Activated naive CD4-positive, alpha-beta T cell treated with anti-CD3 and anti-CD28 coated beads, Interleukin-2, amount 10 ng/mL, durations not matched to agents 7 days and 5 days (primary cell): Measurements from ENCODE around the gene DPF3.

Experiments
- CTCF ChIA-PET: fragments of 350-600 bp; sonication (Branson Sonifier 250); formaldehyde crosslinking; loops from one replicate; lab custom pipeline; 2021; ENCODE audit warnings: antibody characterized with exemption; lab: Charles Lee
- DNase-seq: peaks from one replicate; pipeline ENCODE4 v3.0.0-alpha.2; 2020
- H3K27ac Mint-ChIP-seq: one replicate; pipeline ENCODE4 v1.8.0; 2021; ENCODE audit warnings: mild to moderate bottlenecking, moderate library complexity, mixed read lengths
- H3K27me3 Mint-ChIP-seq: one replicate; pipeline ENCODE4 v1.8.0; 2021; ENCODE audit warnings: mild to moderate bottlenecking, mixed read lengths
- H3K36me3 Mint-ChIP-seq: one replicate; pipeline ENCODE4 v1.8.0; 2021; ENCODE audit warnings: mixed read lengths
- H3K4me1 Mint-ChIP-seq: one replicate; pipeline ENCODE4 v1.8.0; 2021; ENCODE audit warnings: mixed read lengths
- H3K4me3 Mint-ChIP-seq: one replicate; pipeline ENCODE4 v1.8.0; 2021; ENCODE audit warnings: mild to moderate bottlenecking, moderate library complexity, mixed read lengths
- H3K9me3 Mint-ChIP-seq: one replicate; pipeline ENCODE4 v1.8.0; 2021; ENCODE audit warnings: mixed read lengths

The DPF3 gene

DNA sequence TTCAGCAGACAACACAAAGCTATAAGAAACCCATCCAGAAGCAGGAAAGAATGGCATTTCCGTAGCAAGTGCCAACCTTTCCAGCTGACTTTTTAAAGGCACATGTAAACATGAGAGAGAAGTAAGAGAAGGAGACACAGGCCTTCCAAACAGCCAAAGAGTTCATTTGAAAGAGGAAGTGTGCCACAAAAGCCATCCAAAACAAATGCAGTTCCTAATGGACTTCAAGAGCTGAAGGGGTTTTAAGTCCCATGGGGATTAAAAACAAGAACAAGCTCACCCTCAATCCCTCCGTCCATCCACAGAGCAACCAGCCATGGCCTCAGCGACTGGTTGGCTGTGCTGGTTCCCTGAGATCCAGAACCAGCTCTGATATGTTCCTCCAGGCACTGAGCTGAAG is 4.5 kb upstream of the DPF3 start:
- Mint-ChIP-seq H3K27ac (no peak overlapping the region), H3K4me1 (peaks cover 14% of the 10 kb centered on the region), H3K9me3 (no peaks in the 10 kb centered on the region), H3K4me3 (no peak overlapping the region), H3K27me3 (peaks cover 64% of the 10 kb centered on the region), H3K36me3 (no peaks in the 10 kb centered on the region)
- CTCF ChIA-PET = interaction anchor here (2.1 to 5.7 kb wide), 3 partner anchors 10 to 385 kb away, joined by 8 to 33 read pairs (median 9); no protein-coding TSS in a partner anchor
- DNase-seq = no peak

DNA sequence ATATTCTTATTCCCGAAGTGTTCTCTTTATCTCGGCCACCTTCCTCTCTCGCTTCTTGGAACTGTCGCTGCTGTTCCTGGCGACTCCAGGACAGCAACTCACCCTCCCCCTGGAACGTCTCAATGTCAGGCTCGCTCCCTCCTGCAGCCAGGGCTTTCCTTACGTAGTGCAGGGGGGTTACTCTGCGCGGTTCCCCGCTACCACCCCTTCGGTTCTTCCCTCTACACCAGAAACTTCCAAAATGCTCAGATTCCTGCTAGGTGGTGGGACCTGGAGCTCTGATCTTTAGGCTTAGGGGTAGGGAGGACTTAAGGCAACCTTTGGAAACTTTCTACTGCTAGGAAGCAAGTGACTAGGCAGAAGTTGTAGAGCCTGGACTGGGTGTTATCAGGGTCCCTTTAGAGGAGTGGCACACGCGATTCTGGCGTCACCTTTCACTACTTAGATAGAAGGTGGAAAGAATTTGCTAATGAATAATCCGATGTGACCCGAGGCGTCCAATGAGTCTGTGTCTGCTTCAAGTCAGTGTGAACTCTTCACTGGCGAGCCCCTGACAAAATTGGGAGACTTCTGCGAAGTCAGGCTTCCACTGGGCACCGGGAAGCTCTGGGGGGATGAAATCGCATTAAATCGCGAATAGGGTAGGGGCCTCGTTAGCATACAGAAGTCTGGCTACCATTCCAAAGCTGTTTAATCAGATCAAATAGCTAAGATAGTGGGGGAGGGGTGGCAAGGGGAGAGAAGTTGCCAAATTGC is 900 bp upstream of the DPF3 start:
- Mint-ChIP-seq H3K4me3 (peak overlapping the region; percentile 87), H3K36me3 (peaks cover 4% of the 10 kb centered on the region), H3K27ac (no peak overlapping the region), H3K27me3 (peaks cover 82% of the 10 kb centered on the region), H3K4me1 (peaks cover 26% of the 10 kb centered on the region), H3K9me3 (no peaks in the 10 kb centered on the region)
- DNase-seq = peak; percentile 31
- CTCF ChIA-PET = interaction anchor here (1.6 to 2.7 kb wide), 2 partner anchors 9 to 380 kb away, joined by 11 to 17 read pairs; no protein-coding TSS in a partner anchor

DNA sequence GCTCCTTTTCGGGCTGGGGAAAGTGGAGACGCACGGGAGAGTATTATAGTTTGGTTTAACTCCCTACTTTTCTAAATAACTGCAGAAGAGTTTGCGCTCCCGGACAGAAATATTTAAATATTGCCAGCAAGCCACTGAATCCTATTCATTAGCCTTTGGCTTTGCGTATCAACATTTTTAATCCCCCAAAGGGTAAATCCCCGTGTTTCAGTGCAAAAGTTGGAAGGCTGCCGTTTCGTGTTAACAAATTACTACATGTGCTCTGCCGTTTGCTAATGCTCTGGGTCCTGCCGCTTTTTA is 372 bp upstream of the DPF3 start:
- Mint-ChIP-seq H3K36me3 (peaks cover 4% of the 10 kb centered on the region), H3K4me3 (peak overlapping the region; percentile 87), H3K27ac (peak overlapping the region; percentile 78), H3K4me1 (peaks cover 26% of the 10 kb centered on the region), H3K9me3 (no peaks in the 10 kb centered on the region), H3K27me3 (peaks cover 81% of the 10 kb centered on the region)
- DNase-seq = no peak
- CTCF ChIA-PET = interaction anchor here (1.2 to 2.7 kb wide), 3 partner anchors 10 to 379 kb away, joined by 5 to 17 read pairs (median 11); no protein-coding TSS in a partner anchor

DNA sequence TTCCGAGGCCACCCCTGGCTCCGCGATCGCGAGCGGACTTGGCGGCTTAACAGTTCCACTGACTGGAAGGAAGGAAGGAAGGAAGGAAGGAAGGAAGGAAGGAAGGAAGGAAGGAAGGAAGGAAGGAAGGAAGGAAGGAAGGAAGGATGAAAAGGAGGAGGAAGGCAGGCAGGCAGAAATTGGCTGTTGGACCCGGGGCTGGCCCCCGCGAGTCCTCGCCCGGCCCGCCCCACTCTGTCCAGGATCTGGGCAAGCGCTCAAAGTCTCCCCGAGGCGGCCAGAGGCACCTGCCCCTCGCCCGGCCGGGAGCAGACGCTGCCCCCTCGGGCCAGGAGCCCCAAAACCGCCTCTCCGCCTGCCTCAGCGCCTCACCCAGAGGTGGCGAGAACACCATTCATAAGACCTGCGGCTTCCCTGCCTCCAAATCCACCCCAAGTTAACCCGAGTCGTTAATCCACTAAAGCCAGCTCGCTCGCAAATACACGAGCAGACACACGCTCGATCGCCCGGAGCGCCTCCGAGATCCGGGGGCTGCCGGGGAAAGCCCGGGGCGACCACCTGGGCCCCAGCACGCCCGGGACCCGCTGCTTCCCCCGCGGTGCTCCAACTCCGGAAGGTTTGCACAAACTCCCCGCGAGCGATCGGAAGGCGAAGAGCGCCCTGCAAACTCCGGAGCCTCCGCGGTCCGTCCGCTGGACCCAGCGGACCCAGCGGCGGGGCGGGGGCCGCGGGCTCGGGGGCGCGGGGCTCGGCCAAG is 844 bp downstream of the DPF3 start:
- peak overlapping the region; percentile 78 for H3K4me3 Mint-ChIP-seq
- DNase-seq = peak; percentile 56
- CTCF ChIA-PET = interaction anchor here (1.2 to 2.7 kb wide), 4 partner anchors 11 to 378 kb away, joined by 5 to 17 read pairs (median 14); no protein-coding TSS in a partner anchor
- H3K27me3 Mint-ChIP-seq = peaks cover 85% of the 10 kb centered on the region
- H3K9me3 Mint-ChIP-seq = no peaks in the 10 kb centered on the region
- peaks cover 6% of the 10 kb centered on the region for H3K36me3 Mint-ChIP-seq
- peaks cover 26% of the 10 kb centered on the region for H3K4me1 Mint-ChIP-seq
- H3K27ac Mint-ChIP-seq = peak overlapping the region; percentile 56

DNA sequence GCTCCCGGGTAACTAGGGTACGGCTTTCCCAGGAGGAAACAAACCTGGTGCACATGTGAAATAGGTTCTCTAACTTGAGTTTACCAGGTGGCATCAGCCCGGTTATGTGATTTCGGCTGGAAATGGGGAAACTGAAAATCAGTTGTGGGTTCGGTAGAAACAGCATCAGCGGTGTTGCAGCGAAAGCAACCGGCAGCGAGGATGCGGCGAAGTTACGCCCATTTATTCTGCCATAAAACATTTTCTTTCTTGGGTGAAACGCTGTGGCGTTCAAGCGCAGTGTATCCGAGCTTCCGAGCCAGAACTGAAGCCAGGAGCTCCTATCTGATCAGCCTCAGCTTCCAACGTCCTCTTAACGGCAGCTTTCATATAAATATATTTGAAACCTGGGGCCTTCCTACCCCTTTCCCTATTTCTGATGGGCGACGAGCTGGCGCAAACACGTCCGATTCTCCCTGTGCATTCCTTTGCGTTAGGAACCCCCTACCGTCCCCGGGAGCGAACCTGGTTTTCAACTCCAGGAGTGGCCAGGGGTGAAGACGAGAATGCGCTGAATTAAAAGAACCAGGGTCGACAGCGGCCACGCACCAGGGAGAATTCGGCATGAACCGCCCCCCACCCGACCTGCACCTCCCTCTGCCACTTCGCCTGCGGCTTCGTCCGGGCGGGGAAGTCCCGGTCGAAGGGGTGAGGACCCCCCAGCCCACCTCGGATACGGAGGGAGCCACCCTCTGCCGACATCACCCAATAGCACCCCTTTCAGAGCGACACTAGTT is 1.6 kb downstream of the DPF3 start:
- Mint-ChIP-seq H3K4me1 (peaks cover 26% of the 10 kb centered on the region), H3K27ac (peak overlapping the region; percentile 56), H3K36me3 (peaks cover 8% of the 10 kb centered on the region), H3K9me3 (no peaks in the 10 kb centered on the region), H3K27me3 (peaks cover 87% of the 10 kb centered on the region), H3K4me3 (peak overlapping the region; percentile 78)
- CTCF ChIA-PET = interaction anchor here (1.7 to 2.7 kb wide), 2 partner anchors 57 to 376 kb away, joined by 4 to 16 read pairs; no protein-coding TSS in a partner anchor
- peak; percentile 59 for DNase-seq

DNA sequence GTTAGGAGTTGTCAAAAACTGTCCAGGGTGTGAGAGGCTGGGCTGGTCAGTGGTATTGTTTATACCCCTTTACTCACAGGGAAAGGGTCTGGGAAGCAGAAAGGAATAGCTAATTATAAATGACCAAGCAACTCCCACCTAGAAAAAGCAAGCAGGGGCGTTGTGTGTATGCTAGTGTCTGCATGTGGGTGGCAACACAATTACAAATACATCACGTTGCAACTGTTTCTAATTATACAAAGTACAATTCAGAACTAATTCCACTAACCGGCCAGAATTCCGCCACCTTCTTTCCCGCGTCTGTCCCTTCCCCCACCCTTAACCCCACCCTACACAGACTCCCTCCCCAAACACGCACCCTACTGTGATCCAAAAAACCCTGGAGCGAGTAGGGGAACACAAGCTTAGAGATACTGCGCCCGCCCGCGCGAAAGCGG is 2.2 kb downstream of the DPF3 start:
- peak overlapping the region; percentile 78 for H3K4me3 Mint-ChIP-seq
- H3K36me3 Mint-ChIP-seq = peaks cover 11% of the 10 kb centered on the region
- H3K9me3 Mint-ChIP-seq = peaks cover 2% of the 10 kb centered on the region
- peaks cover 87% of the 10 kb centered on the region for H3K27me3 Mint-ChIP-seq
- H3K4me1 Mint-ChIP-seq = peaks cover 26% of the 10 kb centered on the region
- CTCF ChIA-PET = interaction anchor here (1.7 to 2.7 kb wide), 2 partner anchors 57 to 375 kb away, joined by 4 to 16 read pairs; no protein-coding TSS in a partner anchor
- no peak overlapping the region for H3K27ac Mint-ChIP-seq
- DNase-seq = no peak

DNA sequence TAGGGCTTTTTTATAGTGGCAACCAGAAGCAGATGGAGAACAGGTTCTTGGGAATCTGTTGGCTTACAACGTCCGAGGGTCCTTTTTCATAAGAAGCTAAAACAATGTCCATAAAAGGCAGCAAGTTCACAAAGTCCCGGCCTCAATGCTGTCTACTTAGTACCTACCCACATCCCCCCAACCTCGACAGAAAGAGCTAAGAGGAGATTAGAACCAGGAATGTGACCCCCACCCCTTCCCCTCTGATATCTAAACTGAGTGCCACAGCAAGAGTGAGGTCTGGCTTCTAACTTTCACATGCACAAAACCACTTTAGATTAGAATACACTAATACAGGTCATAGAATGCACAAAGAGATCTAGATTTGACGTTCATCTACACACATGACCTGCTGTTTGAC is 4.5 kb downstream of the DPF3 start:
- Mint-ChIP-seq H3K36me3 (peaks cover 14% of the 10 kb centered on the region), H3K27ac (no peak overlapping the region), H3K4me3 (no peak overlapping the region), H3K9me3 (peaks cover 2% of the 10 kb centered on the region), H3K4me1 (peaks cover 19% of the 10 kb centered on the region), H3K27me3 (peaks cover 89% of the 10 kb centered on the region)
- CTCF ChIA-PET = interaction anchor here (0.8 kb wide), 1 partner anchor 14 kb away, joined by 3 read pairs; no protein-coding TSS in a partner anchor
- DNase-seq = no peak

DNA sequence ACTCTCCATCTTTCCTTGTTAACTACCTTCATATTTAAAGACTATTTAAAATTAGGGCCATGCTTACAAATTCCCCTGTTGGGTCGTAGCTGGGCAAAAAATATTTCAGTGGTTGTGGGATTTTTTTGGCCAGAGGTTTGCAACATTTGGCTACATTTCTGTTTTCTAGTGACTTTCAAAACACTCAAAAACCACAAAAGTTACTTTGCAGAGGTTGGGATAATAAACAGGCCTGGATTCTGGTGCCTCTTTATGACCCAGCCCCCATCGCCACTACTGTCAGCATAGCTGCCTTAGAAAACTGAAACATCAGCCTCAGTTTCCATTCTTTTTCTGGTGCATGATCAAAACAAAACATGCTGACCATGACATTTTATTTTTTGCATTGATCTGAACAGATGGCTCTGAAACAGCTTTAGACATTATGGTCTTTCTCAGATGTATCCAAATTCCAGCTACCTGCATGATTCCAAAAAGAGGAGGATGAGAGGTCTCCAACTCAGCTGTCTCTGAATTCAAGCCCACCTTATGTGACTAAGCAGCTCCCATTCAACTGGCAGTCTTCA is 5.2 kb downstream of the DPF3 start:
- DNase-seq = no peak
- Mint-ChIP-seq H3K27me3 (peaks cover 85% of the 10 kb centered on the region), H3K27ac (no peak overlapping the region), H3K4me3 (no peak overlapping the region), H3K9me3 (peaks cover 2% of the 10 kb centered on the region), H3K4me1 (peaks cover 20% of the 10 kb centered on the region), H3K36me3 (peaks cover 14% of the 10 kb centered on the region)
- CTCF ChIA-PET = interaction anchor here (0.8 kb wide), 1 partner anchor 15 kb away, joined by 3 read pairs; no protein-coding TSS in a partner anchor

DNA sequence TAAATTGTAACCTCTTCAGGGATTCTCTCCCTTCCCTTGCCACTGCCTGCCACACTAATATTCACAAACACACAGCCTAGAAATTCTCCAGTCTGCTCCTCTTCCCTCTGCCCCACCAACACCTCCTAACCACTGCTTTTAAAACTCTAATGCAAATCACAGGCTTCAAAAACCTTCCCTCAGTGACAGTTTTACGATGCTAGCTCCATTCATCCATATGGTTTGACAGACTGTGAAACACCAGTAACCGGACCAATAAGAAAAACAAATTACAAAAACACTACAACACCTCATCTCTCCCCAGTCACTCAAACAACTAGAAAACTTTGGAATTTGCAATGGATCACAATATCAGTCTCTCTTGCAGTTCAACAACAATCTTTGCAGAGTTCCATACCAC is 5.7 kb downstream of the DPF3 start:
- CTCF ChIA-PET = no interaction called here
- peaks cover 26% of the 10 kb centered on the region for H3K4me1 Mint-ChIP-seq
- peaks cover 84% of the 10 kb centered on the region for H3K27me3 Mint-ChIP-seq
- H3K36me3 Mint-ChIP-seq = peaks cover 16% of the 10 kb centered on the region
- no peak for DNase-seq
- no peak overlapping the region for H3K27ac Mint-ChIP-seq
- no peak overlapping the region for H3K4me3 Mint-ChIP-seq
- peaks cover 2% of the 10 kb centered on the region for H3K9me3 Mint-ChIP-seq

DNA sequence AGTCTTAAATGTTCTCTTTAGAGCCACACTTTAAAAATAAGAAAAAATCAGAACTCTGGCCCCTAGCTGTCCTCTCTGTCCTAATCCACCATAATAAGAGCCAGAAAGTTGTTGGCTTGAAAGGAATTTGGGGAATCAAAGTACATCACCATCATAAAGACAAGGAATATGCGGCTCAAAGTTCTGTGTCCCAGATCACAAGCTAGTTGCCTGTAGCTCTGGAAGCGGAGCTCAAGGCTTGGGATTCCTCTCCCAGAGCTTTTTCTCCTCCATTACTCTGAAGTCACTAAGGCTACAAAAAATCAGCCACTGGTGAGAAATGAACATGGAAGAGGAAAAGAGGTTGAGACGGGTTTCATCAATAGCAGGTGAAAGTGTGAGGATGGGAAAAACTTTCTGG is 6.4 kb downstream of the DPF3 start:
- no peak for DNase-seq
- Mint-ChIP-seq H3K4me3 (no peak overlapping the region), H3K9me3 (peaks cover 2% of the 10 kb centered on the region), H3K36me3 (peaks cover 18% of the 10 kb centered on the region), H3K27me3 (peaks cover 82% of the 10 kb centered on the region), H3K27ac (no peak overlapping the region), H3K4me1 (peaks cover 30% of the 10 kb centered on the region)
- CTCF ChIA-PET = interaction anchor here (0.8 to 0.9 kb wide), 2 partner anchors 371 to 373 kb away, joined by 3 to 6 read pairs; no protein-coding TSS in a partner anchor

DNA sequence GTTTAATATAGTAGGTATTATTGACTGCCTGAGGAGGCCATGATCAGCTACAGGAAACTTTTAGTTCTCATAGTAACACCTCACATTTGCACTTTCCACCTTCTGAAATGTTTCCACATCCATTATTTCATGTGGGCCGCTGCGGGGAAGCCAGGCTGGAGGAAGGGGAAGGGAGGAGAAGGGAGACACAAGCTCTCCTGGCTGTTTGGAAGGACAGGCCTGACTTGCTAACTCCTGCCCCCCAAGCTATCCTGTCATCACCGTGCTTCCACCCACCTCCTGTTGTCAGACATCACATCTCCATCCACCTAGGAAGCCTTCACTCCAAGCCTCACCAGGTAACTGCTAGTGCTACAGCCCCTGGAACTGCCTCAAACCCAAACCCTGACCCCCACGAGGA is 9.5 kb downstream of the DPF3 start:
- Mint-ChIP-seq H3K4me1 (peaks cover 39% of the 10 kb centered on the region), H3K36me3 (peaks cover 24% of the 10 kb centered on the region), H3K4me3 (no peak overlapping the region), H3K9me3 (peaks cover 2% of the 10 kb centered on the region), H3K27me3 (peaks cover 66% of the 10 kb centered on the region), H3K27ac (no peak overlapping the region)
- DNase-seq = no peak
- CTCF ChIA-PET = no interaction called here

DNA sequence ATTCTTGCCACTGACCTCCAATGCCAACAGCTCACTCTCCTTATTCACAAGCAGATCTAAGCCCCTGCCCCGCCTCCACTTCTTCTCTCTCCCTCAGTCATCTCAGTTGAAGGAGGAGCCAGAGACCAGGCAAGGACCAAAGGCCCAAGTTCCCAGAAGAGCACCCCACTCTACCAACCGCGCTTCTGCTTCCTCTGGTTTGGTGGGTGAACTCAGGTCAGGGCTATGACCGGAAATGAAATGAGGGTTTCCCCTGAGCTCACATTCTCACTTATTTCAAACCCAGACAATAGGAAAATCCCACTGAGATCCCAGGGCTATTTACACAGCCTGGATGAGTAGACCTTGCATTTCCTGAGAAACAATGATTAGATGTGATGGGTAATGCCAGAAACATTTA is 9.9 kb downstream of the DPF3 start:
- CTCF ChIA-PET = no interaction called here
- H3K4me1 Mint-ChIP-seq = peaks cover 39% of the 10 kb centered on the region
- H3K4me3 Mint-ChIP-seq = no peak overlapping the region

DNA sequence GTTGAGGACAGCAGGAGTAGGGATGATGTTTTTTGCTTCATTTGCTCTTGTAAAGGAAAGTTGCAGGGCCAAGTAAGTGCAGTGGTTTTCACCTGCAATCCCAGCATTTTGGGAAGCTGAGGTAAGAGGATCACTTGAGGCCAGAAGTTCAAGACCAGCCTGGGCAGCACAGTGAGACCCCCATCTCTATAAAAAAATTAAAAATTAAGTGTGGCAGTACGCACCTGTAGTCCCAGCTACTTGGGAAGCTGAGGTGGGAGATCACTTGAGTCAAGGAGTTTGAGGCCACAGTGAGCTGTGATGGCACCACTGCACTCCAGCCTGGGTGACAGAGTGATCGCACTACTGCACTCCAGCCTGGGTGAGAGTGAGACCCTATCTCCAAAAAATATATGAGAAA is 10.8 kb downstream of the DPF3 start:
- Mint-ChIP-seq H3K27ac (no peak overlapping the region), H3K36me3 (peaks cover 22% of the 10 kb centered on the region), H3K4me1 (peaks cover 39% of the 10 kb centered on the region), H3K4me3 (no peak overlapping the region), H3K9me3 (peaks cover 2% of the 10 kb centered on the region), H3K27me3 (peaks cover 53% of the 10 kb centered on the region)
- CTCF ChIA-PET = no interaction called here
- DNase-seq = no peak

More for the DNA sequence above, 9.9 kb downstream of the DPF3 start:
- peaks cover 24% of the 10 kb centered on the region for H3K36me3 Mint-ChIP-seq
- peaks cover 62% of the 10 kb centered on the region for H3K27me3 Mint-ChIP-seq
- peak; percentile 37 for DNase-seq
- H3K9me3 Mint-ChIP-seq = peaks cover 2% of the 10 kb centered on the region
- no peak overlapping the region for H3K27ac Mint-ChIP-seq
